H9 (cell line): ENCODE measurements around the gene PYGB. TPM values are rescaled to one million over a fixed set of nuclear protein-coding genes. Genes with fewer than 3 reads are reported as not detected.
A peak's percentile ranks its signal among the peaks of the same experiment; 100 is the strongest.

Source experiments
- DNase-seq: peaks from one replicate; pipeline ENCODE4 v3.0.0-alpha.2; 2017
- H2AFZ ChIP-seq: one replicate; pipeline ENCODE4 v1.6.1; 2013; ENCODE audit warnings: mild to moderate bottlenecking, low read length, control low read depth, moderate library complexity
- H2AK5ac ChIP-seq: 2 replicates; pipeline ENCODE4 v1.6.1; 2013; ENCODE audit warnings: low read length, control low read depth, mixed read lengths; ENCODE audit not compliant: insufficient read length
- H2BK120ac ChIP-seq: one replicate; pipeline ENCODE4 v1.6.1; 2013; ENCODE audit warnings: low read depth, mild to moderate bottlenecking, low read length, control low read depth, inconsistent platforms; ENCODE audit not compliant: poor library complexity, severe bottlenecking
- H2BK12ac ChIP-seq: 2 replicates; pipeline ENCODE4 v1.6.1; 2013; ENCODE audit warnings: low read length, control low read depth, mixed read lengths, low read depth; ENCODE audit not compliant: insufficient read length
- H2BK15ac ChIP-seq: 2 replicates; pipeline ENCODE4 v1.6.1; 2013; ENCODE audit warnings: low read depth, low read length, control low read depth
- H2BK20ac ChIP-seq: one replicate; pipeline ENCODE4 v1.6.1; 2013; ENCODE audit warnings: low read depth, mild to moderate bottlenecking, low read length, control low read depth, inconsistent platforms; ENCODE audit not compliant: poor library complexity, severe bottlenecking
- H2BK5ac ChIP-seq: 2 replicates; pipeline ENCODE4 v1.6.1; 2013; ENCODE audit warnings: low read length, control low read depth, mixed read lengths; ENCODE audit not compliant: insufficient read length
- H3K14ac ChIP-seq: 2 replicates; pipeline ENCODE4 v1.6.1; 2013; ENCODE audit warnings: low read length, control low read depth; ENCODE audit not compliant: insufficient read depth
- H3K18ac ChIP-seq: 2 replicates; pipeline ENCODE4 v1.6.1; 2013; ENCODE audit warnings: low read depth, mild to moderate bottlenecking, mixed read lengths, low read length, control low read depth; ENCODE audit not compliant: insufficient read length
- H3K23ac ChIP-seq: 2 replicates; pipeline ENCODE4 v1.6.1; 2013; ENCODE audit warnings: low read length, control low read depth, mixed read lengths, low read depth; ENCODE audit not compliant: insufficient read length
- H3K23me2 ChIP-seq: 2 replicates; pipeline ENCODE4 v1.6.1; 2013; ENCODE audit warnings: low read depth, mild to moderate bottlenecking, mixed read lengths, low read length, control low read depth; ENCODE audit not compliant: insufficient read length, poor library complexity, severe bottlenecking
- H3K27ac ChIP-seq: 2 replicates; pipeline ENCODE4 v1.5.1; 2013; ENCODE audit warnings: low read length, control low read depth, mixed read lengths, low read depth; ENCODE audit not compliant: insufficient read length
- H3K27me3 ChIP-seq: 2 replicates; pipeline ENCODE4 v1.6.1; 2013; ENCODE audit warnings: low read length, control low read depth, inconsistent platforms; ENCODE audit not compliant: insufficient read depth
- H3K4ac ChIP-seq: 2 replicates; pipeline ENCODE4 v1.6.1; 2013; ENCODE audit warnings: low read depth, mild to moderate bottlenecking, control low read depth, inconsistent platforms, low read length, moderate library complexity
- H3K4me1 ChIP-seq: 2 replicates; pipeline ENCODE4 v1.6.1; 2013; ENCODE audit warnings: low read length, control low read depth, inconsistent platforms; ENCODE audit not compliant: insufficient read depth
- H3K4me2 ChIP-seq: 2 replicates; pipeline ENCODE4 v1.6.1; 2013; ENCODE audit warnings: low read length, control low read depth, mixed read lengths; ENCODE audit not compliant: insufficient read length, insufficient read depth
- H3K56ac ChIP-seq: 2 replicates; pipeline ENCODE4 v1.6.1; 2013; ENCODE audit warnings: low read depth, mild to moderate bottlenecking, mixed read lengths, low read length, control low read depth; ENCODE audit not compliant: insufficient read length
- H3K79me1 ChIP-seq: 2 replicates; pipeline ENCODE4 v1.6.1; 2013; ENCODE audit warnings: low read depth, mild to moderate bottlenecking, moderate library complexity, low read length, control low read depth, inconsistent platforms; ENCODE audit not compliant: insufficient read depth, poor library complexity, severe bottlenecking
- H3K79me2 ChIP-seq: 2 replicates; pipeline ENCODE4 v1.6.1; 2013; ENCODE audit warnings: low read length, control low read depth, inconsistent platforms; ENCODE audit not compliant: insufficient read depth
- H3K9ac ChIP-seq: 2 replicates; pipeline ENCODE4 v1.6.1; 2013; ENCODE audit warnings: low read length, control low read depth, mixed read lengths; ENCODE audit not compliant: insufficient read length; ENCODE audit errors: extremely low read depth
- H3K9me3 ChIP-seq: one replicate; pipeline ENCODE4 v1.6.1; 2013; ENCODE audit warnings: low read depth, low read length, inconsistent platforms; ENCODE audit not compliant: control insufficient read depth
- H3T11ph ChIP-seq: one replicate; pipeline ENCODE4 v1.6.1; 2013; ENCODE audit warnings: mild to moderate bottlenecking, low read length, control low read depth, inconsistent platforms
- H4K20me1 ChIP-seq: one replicate; pipeline ENCODE4 v1.6.1; 2013; ENCODE audit not compliant: control insufficient read depth, insufficient read length, insufficient read depth
- H4K5ac ChIP-seq: 2 replicates; pipeline ENCODE4 v1.6.1; 2013; ENCODE audit warnings: low read depth, mild to moderate bottlenecking, mixed read lengths, low read length, control low read depth; ENCODE audit not compliant: insufficient read length
- H4K8ac ChIP-seq: replicated peaks from 2 replicates; pipeline ENCODE4 v1.6.1; 2013; ENCODE audit warnings: low read length, control low read depth, mixed read lengths, low read depth; ENCODE audit not compliant: insufficient read length
- H4K91ac ChIP-seq: 2 replicates; pipeline ENCODE4 v1.6.1; 2013; ENCODE audit warnings: low read depth, mild to moderate bottlenecking, moderate library complexity, mixed read lengths, low read length, control low read depth; ENCODE audit not compliant: insufficient read length
- H3K27ac Mint-ChIP-seq, 3 experiments: 2 replicates in 2 of 3; 3 replicates in 1 of 3; pipeline ENCODE4 v1.8.0; 2020 to 2021; ENCODE audit warnings: mixed read lengths in 3 of 3, mild to moderate bottlenecking in 1 of 3, moderate library complexity in 1 of 3
- H3K27me3 Mint-ChIP-seq: 2 replicates; pipeline ENCODE4 v1.8.0; 2021; ENCODE audit warnings: low read depth, mild to moderate bottlenecking, moderate library complexity, mixed read lengths
- H3K36me3 Mint-ChIP-seq, 3 experiments: 2 replicates in 2 of 3; 3 replicates in 1 of 3; pipeline ENCODE4 v1.8.0; 2020 to 2021; ENCODE audit warnings: low read depth in 3 of 3, mixed read lengths in 3 of 3; ENCODE audit not compliant: insufficient read depth in 1 of 3
- H3K4me1 Mint-ChIP-seq, 2 experiments: 2 replicates each; pipeline ENCODE4 v1.8.0; 2020; ENCODE audit warnings: mixed read lengths in 2 of 2
- H3K4me3 Mint-ChIP-seq, 2 experiments: 2 replicates in 1 of 2; 3 replicates in 1 of 2; pipeline ENCODE4 v1.8.0; 2020 to 2021; ENCODE audit warnings: mild to moderate bottlenecking in 2 of 2, mixed read lengths in 2 of 2, moderate library complexity in 1 of 2
- H3K9me3 Mint-ChIP-seq, 2 experiments: 2 replicates in 1 of 2; 3 replicates in 1 of 2; pipeline ENCODE4 v1.8.0; 2020; ENCODE audit warnings: mild to moderate bottlenecking in 2 of 2, mixed read lengths in 2 of 2, moderate library complexity in 1 of 2
- WGBS: extraction: QIAGEN DNeasy Blood & Tissue Kit; methylation state at CpG from one replicate; pipeline ENCODE4 v1.1.7; 2013; ENCODE audit warnings: missing lambda C conversion rate, low lambda C conversion rate, mixed read lengths; ENCODE audit not compliant: insufficient read length; ENCODE audit errors: extremely low coverage; 5-methylcytosine and 5-hydroxymethylcytosine counted together
- total RNA-seq: library from RNA; stranded (reverse); gene quantifications from 2 replicates; pipeline ENCODE4 v1.2.1, GENCODE V29; 2021
- TF ChIP-seq, protein P1 (sequence below): fragments of 200-600 bp; sonication (generic); conservative IDR thresholded peaks from 3 replicates; pipeline ENCODE4 v1.8.0; 2021; ENCODE audit warnings: antibody characterized with exemption, mild to moderate bottlenecking

The PYGB gene
- total RNA-seq, 1 experiment from 2014 or later: 46.9 TPM

- Histone ChIP-seq H2AK5ac (no peak overlapping the region), H2BK12ac (no peak overlapping the region), H3K14ac (no peak overlapping the region), H2BK120ac (no peak overlapping the region), H4K8ac (no peak overlapping the region), H3K9me3 (no peaks in the 10 kb centered on the region), H3K4ac (no peak overlapping the region), H2BK15ac (no peak overlapping the region), H2AFZ (no peak overlapping the region), H3K79me1 (no peaks in the 10 kb centered on the region), H3K18ac (no peak overlapping the region), H2BK5ac (no peak overlapping the region), H3K27me3 (no peaks in the 10 kb centered on the region), H2BK20ac (no peak overlapping the region), H4K91ac (no peak overlapping the region), H3K23me2 (no peaks in the 10 kb centered on the region), H3T11ph (no peak overlapping the region), H3K23ac (no peak overlapping the region), H3K79me2 (no peaks in the 10 kb centered on the region), H4K20me1 (no peaks in the 10 kb centered on the region), H3K27ac (no peak overlapping the region), H3K4me2 (no peak overlapping the region), H3K56ac (no peak overlapping the region), H4K5ac (no peak overlapping the region), H3K9ac (no peak overlapping the region), H3K4me1 (no peaks in the 10 kb centered on the region)
- no CpG with 5 or more reads among the region's 24 CpGs for whole genome bisulfite sequencing
- Mint-ChIP-seq H3K27ac (peak overlapping the region in 1 of 3 experiments; percentile 88; a peak in 1 of 7 replicates), H3K27me3 (no peaks in the 10 kb centered on the region), H3K9me3 (no peaks in the 10 kb centered on the region; a peak in 1 of 5 replicates), H3K4me1 (no peaks in the 10 kb centered on the region), H3K4me3 (no peak overlapping the region), H3K36me3 (peaks cover 18 to 75% (median 41%) of the 10 kb centered on the region in 3 experiments; a peak in 6 of 7 replicates)
- TF ChIP-seq, protein P1, sequence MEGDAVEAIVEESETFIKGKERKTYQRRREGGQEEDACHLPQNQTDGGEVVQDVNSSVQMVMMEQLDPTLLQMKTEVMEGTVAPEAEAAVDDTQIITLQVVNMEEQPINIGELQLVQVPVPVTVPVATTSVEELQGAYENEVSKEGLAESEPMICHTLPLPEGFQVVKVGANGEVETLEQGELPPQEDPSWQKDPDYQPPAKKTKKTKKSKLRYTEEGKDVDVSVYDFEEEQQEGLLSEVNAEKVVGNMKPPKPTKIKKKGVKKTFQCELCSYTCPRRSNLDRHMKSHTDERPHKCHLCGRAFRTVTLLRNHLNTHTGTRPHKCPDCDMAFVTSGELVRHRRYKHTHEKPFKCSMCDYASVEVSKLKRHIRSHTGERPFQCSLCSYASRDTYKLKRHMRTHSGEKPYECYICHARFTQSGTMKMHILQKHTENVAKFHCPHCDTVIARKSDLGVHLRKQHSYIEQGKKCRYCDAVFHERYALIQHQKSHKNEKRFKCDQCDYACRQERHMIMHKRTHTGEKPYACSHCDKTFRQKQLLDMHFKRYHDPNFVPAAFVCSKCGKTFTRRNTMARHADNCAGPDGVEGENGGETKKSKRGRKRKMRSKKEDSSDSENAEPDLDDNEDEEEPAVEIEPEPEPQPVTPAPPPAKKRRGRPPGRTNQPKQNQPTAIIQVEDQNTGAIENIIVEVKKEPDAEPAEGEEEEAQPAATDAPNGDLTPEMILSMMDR: no peak
- no peak for DNase-seq
Measured at GRCh38 chr20:25276533-25277050, 28.7 kb downstream of the PYGB start.
